ENCODE results near the gene MLPH.

DNA sequence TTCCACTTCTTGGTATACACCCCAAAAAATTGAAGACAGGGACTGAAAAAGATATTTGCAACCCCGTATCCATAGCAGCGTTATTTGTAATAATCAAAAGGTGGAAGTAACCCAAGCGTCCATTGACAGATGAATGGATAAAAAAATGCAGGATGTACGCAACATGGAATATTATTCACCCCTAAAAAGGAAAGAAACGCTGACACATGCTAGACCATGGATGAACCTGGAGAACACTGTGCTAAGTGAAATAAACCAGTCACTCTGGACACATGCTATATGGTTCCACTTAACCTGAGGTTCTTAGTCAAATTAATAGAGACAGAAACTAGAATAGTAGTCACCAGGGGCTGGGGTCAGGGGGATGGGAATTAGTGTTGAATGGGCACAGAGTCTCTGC lies 40.7 kb downstream of the MLPH start:
- TF ChIP-seq EZH2phosphoT487 (IDR thresholded peaks at IDR 0.05; ENCODE audit: insufficient read depth, low read depth): no peak
- no peak for TF ChIP-seq EZH2 (IDR thresholded peaks at IDR 0.05; ENCODE audit: insufficient read depth, poor library complexity, severe bottlenecking)

Measured in GM23248 (cell line).